Measurements from ENCODE around the gene DIPK1B. TPM values are rescaled to one million over a fixed set of nuclear protein-coding genes. Genes with fewer than 3 reads are reported as not detected.

The DIPK1B gene
- total and polyA plus RNA-seq, 10 of the 15 experiments (the other 5 are each of a cell fraction or from before 2014, with no cell fraction given) = 0.08 to 0.28 (median 0.13) TPM; not detected in 3

DNA sequence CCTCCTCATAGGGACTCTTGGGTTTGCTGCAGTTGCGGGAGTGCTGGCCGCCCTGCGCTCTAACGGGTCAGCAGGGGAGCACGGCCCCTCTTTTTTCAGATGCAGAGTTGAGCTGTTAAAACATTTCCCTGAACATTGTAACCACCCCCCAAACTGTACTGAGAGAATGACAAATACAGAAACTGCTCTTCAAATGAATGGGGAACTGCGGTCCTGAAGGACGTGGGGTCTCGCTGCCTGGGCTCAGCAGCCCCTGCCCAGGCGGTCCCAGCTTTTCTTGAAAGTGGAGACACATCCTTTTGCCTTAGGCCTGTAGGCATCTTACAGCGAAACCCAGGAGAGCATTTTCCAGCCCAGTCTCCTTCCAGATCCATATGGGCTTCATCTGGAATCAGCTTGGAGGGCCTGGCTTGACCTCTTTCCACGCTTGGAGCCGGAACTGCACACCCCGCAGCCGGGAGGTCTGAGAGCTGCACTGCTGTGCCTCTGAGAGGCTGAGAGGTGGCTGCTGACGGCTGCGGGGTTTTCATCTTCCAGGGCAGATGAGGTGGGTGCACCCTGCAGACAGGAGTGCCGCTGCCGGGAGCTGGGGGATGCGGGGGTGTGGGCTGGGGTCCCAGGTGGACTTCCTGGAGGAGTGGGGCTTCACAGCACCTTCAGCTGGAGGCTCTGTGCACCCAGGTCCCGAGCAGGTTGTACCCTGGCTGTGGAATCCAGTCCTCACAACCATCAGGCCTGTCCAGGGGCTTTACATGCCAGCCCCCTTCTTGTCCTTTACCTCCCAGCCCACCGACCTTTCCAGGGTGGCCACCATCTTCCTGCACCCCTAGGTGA, 23.9 kb upstream of the DIPK1B start:
- RAD21 ChIA-PET (ENCODE audit: unreplicated experiment) = interaction anchor here (0.9 kb wide), 1 partner anchor 40 kb away, joined by 3 read pairs; no protein-coding TSS in a partner anchor
- Histone ChIP-seq H2AFZ (ENCODE audit: control insufficient read depth, low read depth, low read length) (no peak overlapping the region; the same call in 1 of the 2 replicates), H3K4me2 (ENCODE audit: control insufficient read depth, insufficient read depth) (peak overlapping the region; percentile 98), H3K27ac (ENCODE audit: control insufficient read depth, insufficient read depth) (peak overlapping the region; percentile 24; the same call in 1 of the 2 replicates), H3K27me3 (replicated peaks in 1 of 2; ENCODE audit: control insufficient read depth in 2 of 2, insufficient read depth in 2 of 2, low read length in 1 of 2) (no peaks in the 10 kb centered on the region), H3K36me3 (ENCODE audit: control insufficient read depth in 2 of 2, insufficient read depth in 2 of 2, low read length in 1 of 2) (no peaks in the 10 kb centered on the region), H4K20me1 (ENCODE audit: control insufficient read depth, insufficient read depth) (no peaks in the 10 kb centered on the region), H3K4me1 (ENCODE audit: control insufficient read depth, insufficient read depth, low read length) (peaks cover 16% of the 10 kb centered on the region), H3K9me3 (replicated peaks; ENCODE audit: control insufficient read depth, insufficient read depth, low read length) (no peaks in the 10 kb centered on the region), H3K4me3 (peak overlapping the region; percentile 67; the same call in 1 of the 2 replicates), H3K79me2 (ENCODE audit: control insufficient read depth, insufficient read depth, low read length) (peaks cover 7% of the 10 kb centered on the region), H3K9ac (ENCODE audit: control insufficient read depth, insufficient read depth, low read length) (no peak overlapping the region)
- in situ Hi-C loops (cut with MboI) (no loop called here), intact Hi-C loops (cut with micrococcal nuclease; ENCODE audit: unreplicated experiment) (loop anchor here (5.0 kb wide), 1 partner anchor 201 kb away; no protein-coding TSS in a partner anchor)
- BruUV-seq (replicated peaks) = no TSS peak
- SMC1A ChIA-PET (ENCODE audit: uncharacterized antibody, unreplicated experiment) = interaction anchor here (1.0 kb wide), 1 partner anchor 11 kb away, joined by 3 read pairs; no protein-coding TSS in a partner anchor
- POLR2A ChIA-PET = no interaction called here
- CTCF ChIA-PET = interaction anchor here (0.6 to 2.9 kb wide), 7 partner anchors 9 to 520 kb away, joined by 3 to 12 read pairs (median 3); no protein-coding TSS in a partner anchor
- FAIRE-seq = peak; percentile 44
- ATAC-seq = peak; percentile 32
- WGBS (ENCODE audit: insufficient coverage, insufficient replicate concordance, low lambda C conversion rate, missing lambda C conversion rate) = 20% methylated on average over 21 of the region's 21 CpGs
- DNase-seq (ENCODE audit: low read depth, low spot score) = no peak
- peak; percentile 75 for TF ChIP-seq RUNX3 (IDR thresholded peaks at IDR 0.05; ENCODE audit: low read length)
- TF ChIP-seq SRF (IDR thresholded peaks at IDR 0.05; ENCODE audit: low read depth in 2 of 2, low read length in 2 of 2) = 0 out of 4 replicates have a peak, but pooled peaks of 1 of the 2 experiments have one; percentile 4
- TF ChIP-seq BCL11A (IDR thresholded peaks at IDR 0.05; ENCODE audit: low read depth, low read length) = 0 out of 2 replicates have a peak, but pooled peaks have one; percentile 21
- TF ChIP-seq EED (IDR thresholded peaks at IDR 0.05; ENCODE audit: low read depth) = peak; percentile 72
- TF ChIP-seq BHLHE40 (IDR thresholded peaks at IDR 0.05; ENCODE audit: borderline replicate concordance in 1 of 2, low read depth in 2 of 2, low read length in 1 of 2) = no peak
- TF ChIP-seq SPI1 (IDR thresholded peaks at IDR 0.05; ENCODE audit: borderline replicate concordance, insufficient read depth, low read depth, low read length) = peak; percentile 88
- TF ChIP-seq CBX5 (IDR thresholded peaks at IDR 0.05; ENCODE audit: low read depth) = 0 out of 2 replicates have a peak, but pooled peaks have one; percentile 36
- TF ChIP-seq CHD2 (IDR thresholded peaks at IDR 0.05; ENCODE audit: borderline replicate concordance, low read depth, low read length) = no peak
- no peak for TF ChIP-seq IRF5 (IDR thresholded peaks at IDR 0.05; ENCODE audit: borderline replicate concordance)
- TF ChIP-seq MTA2 (IDR thresholded peaks at IDR 0.05; ENCODE audit: low read depth) = peak; percentile 53
- TF ChIP-seq EP300 (IDR thresholded peaks at IDR 0.05; ENCODE audit: borderline replicate concordance in 1 of 2, control insufficient read depth in 1 of 2, low read depth in 2 of 2, low read length in 2 of 2) = 0 out of 4 replicates have a peak, but pooled peaks of 1 of the 2 experiments have one; percentile 18
- peak; percentile 20 for TF ChIP-seq SP1 (IDR thresholded peaks at IDR 0.05; ENCODE audit: low read depth, low read length)
- TF ChIP-seq IKZF1 (conservative IDR thresholded peaks at IDR 0.05) = 0 out of 2 replicates have a peak, but pooled peaks have one; percentile 31
- TF ChIP-seq ZNF384 (IDR thresholded peaks at IDR 0.05; ENCODE audit: borderline replicate concordance, low read depth, low read length) = no peak
- peak; percentile 74; the same call in 1 of the 2 replicates for TF ChIP-seq IRF4 (IDR thresholded peaks at IDR 0.05; ENCODE audit: low read depth, low read length)
- peak; percentile 59; the same call in 1 of the 2 replicates for TF ChIP-seq SMARCA5 (IDR thresholded peaks at IDR 0.05)
- no peak for TF ChIP-seq ZSCAN29 (IDR thresholded peaks at IDR 0.05)
- peak; percentile 81 for TF ChIP-seq JUNB (IDR thresholded peaks at IDR 0.05)
- TF ChIP-seq MEF2A (IDR thresholded peaks at IDR 0.05; ENCODE audit: insufficient read depth, low read depth, low read length) = 0 out of 2 replicates have a peak, but pooled peaks have one; percentile 18
- TF ChIP-seq IKZF2 (IDR thresholded peaks at IDR 0.05) = peak in 1 of 2 experiments; percentile 32; a peak in 2 of 4 replicates
- peak; percentile 32; the same call in 1 of the 2 replicates for TF ChIP-seq JUND (IDR thresholded peaks at IDR 0.05; ENCODE audit: low read depth, low read length)

All from GM12878 (cell line).